ENCODE data around the gene NR1H4. TPM values are rescaled to one million over a fixed set of nuclear protein-coding genes. Genes with fewer than 3 reads are reported as not detected.
"Not testable (repeated sequence)": the region's sequence is repeated elsewhere in the genome, so short reads cannot be mapped to it uniquely, and the experiment has no call there.

Gene NR1H4
- total RNA-seq, 1 experiment from 2014 or later = not detected

DNA sequence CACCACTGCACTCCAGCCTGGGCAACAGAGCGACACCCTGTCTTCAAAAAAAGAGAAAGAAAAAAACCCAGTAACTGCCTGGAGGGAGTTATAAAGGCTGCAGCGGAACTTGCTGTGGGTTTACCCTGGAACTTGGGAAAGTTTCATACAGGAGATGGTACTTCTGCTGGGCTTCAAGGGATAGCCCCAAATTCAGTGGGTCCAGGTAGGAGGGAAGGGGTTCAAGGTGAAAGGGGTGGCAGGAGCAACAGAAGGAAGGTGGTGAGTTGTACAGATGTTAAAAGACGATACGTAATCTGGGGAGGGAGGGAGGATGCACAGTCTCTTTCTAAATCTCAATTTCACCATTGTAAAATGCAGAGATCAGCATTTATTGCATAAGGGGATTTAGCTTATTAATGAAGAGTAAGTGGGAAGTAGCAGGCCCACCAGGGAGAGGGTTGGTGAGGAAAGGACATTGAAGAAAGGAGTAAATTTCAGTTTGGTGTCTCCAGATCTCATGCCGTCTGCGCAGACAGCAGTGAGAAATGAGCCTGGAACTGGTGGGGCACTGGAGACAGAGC is 91.3 kb downstream of the NR1H4 start:
- DNase-seq (ENCODE audit: extremely low read depth, low read depth) = no peak

DNA sequence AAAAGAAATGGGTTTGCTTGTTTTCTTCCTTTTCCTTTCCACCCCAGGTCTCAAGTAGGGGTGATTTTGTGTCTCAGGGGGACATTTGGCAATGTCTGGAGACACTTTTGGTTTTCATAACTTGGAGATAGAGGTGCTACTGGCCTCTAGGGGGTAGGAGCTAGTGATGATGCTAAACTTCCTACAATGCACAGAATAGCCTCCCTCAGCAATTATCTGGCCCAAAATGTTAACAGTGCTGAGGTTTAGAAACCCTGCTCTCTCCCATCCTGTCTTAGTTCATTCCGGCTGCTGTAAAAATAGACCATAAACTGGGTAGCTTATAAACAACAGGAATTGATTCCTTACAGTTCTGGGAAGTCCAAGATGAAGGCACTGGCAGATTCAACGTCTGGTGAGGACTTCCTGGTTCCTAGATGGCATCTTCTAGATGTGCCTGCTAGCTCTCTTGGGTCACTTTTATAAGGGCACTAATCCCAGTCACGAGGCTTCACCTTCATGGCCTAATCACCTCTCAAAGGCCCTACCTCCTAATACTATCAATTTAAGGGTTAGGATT is 92.4 kb downstream of the NR1H4 start:
- DNase-seq (ENCODE audit: extremely low read depth, low read depth) = no peak

DNA sequence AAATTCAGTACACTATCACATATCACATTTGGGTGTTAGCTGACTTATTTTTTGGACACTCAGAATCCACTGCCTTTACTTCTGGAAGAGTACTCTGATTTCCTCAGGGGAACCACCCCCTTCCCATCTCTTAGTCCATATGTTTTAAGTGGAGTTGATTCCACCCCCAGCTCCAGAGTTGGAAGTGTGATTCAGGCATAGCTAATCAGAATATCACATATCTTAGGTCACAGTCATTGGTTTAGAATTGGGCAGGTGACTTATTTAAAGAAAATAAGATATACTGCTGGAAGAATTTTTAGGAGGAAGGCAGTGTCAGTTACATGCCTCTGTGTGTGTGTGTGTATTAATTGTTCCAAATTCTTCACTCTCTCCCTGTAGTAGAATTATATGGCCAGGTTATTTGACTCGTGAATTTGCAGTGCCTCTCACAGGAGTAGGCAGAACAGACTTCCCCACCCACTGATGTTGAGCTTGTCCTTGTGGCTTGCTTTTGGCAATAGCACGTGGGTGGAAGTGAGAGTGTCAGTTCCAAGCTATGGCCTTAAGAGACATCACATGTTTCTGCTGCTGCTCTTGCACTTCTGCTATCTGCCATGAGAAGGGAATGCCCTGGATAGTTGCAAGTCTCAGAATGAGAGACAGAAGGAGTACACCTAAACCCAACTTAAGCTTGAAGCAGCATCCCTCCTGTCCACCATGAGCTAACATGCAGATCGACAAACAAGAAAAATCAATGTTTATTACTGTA is 93.4 kb downstream of the NR1H4 start:
- DNase-seq (ENCODE audit: extremely low read depth, low read depth) = no peak

- no peak for DNase-seq (ENCODE audit: extremely low read depth, low read depth)
These were observed 94.3 kb downstream of the NR1H4 start for GRCh38 chr12:100567945-100568344.

DNA sequence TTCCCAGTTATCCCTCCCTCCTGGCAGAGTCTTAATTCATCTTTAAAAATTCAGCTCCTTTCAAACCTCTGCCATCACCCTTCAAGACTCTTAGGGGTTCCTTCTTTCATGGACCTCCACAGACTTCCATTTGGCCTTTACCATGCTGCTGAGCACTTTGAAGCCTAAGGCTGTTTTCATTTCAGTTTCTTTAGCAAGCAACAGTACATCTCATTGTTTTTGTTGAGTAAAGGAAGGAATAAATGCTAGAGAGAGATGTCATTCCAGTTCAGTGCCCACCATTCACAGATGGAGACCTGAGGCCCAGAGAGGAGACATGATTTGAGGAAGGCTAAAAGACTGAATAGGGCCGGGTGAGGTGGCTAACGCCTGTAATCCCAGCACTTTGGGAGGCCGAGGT is 98.5 kb downstream of the NR1H4 start:
- DNase-seq (ENCODE audit: extremely low read depth, low read depth) = no peak

- DNase-seq (ENCODE audit: extremely low read depth, low read depth) = peak; percentile 81
These were observed 99.9 kb downstream of the NR1H4 start, which contains the start of gene GAS2L3 for GRCh38 chr12:100573292-100574186. Gene GAS2L3 (plus strand): TSS chr12:100573684. CDS start chr12:100594905, 21,221 bp downstream.

- peak; percentile 9 for DNase-seq (ENCODE audit: extremely low read depth, low read depth)
These were observed 100.8 kb downstream of the NR1H4 start for GRCh38 chr12:100574187-100575074.

GRCh38 chr12:100576331-100577036 is 102.8 kb downstream of the NR1H4 start:
- peak; percentile 51 for DNase-seq (ENCODE audit: extremely low read depth, low read depth)

DNA sequence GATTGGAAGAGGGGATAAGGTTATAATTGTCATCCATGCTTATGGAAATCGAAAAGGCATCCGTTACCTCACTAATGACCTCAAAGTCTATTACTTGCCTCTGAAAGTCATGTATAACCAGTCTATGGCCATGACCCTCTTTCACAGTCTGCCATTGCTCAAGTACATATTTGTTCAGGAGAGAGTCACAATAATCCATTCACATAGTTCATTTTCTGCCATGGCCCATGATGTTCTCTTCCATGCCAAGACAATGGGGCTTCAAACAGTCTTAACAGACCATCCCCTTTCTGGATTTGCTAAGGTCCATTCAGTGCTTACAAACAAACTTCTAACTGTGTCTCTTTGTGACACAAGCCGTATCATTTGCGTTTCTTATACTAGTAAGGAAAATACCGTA is 105.3 kb downstream of the NR1H4 start:
- DNase-seq (ENCODE audit: extremely low read depth, low read depth) = no peak

DNA sequence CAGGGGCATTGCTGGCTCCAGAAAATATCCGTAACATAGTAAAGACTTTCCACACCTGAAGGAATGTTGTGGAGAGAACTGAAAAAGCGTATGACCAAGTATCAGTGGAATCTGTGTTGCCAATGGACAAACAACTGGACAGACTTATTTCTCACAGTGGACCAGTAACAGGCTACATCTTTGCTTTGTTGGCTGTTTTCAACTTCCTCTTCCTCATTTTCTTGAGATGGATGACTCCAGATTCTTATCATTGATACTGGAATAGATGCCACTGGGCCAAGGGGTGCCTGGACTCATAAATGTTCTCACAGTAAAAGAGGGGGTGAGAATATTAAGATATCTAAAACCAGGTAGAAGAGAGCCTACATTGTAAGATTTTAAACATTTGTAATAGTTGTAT is 106.2 kb downstream of the NR1H4 start:
- no peak for DNase-seq (ENCODE audit: extremely low read depth, low read depth)

GRCh38 chr12:100584256-100584655 is 110.6 kb downstream of the NR1H4 start:
- no peak for DNase-seq (ENCODE audit: extremely low read depth, low read depth)

DNA sequence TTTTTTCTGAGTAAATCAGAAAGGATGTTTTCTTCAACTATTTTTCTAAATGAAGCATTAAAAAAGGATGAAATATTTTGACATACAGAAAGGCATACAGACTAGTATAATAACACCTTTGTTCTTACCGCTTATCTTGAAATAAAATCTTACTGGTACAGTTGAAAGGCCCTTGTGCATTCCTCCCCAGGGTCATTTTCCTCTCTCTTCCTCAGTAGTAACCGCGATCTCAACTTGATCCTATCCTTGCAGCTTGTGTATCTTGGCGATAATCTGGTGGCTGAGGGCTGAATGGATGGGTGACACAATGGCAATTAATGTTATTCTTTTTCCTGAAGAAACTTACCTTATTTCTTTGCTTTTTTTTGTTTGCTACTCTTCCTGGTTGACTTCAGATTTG is 118.3 kb downstream of the NR1H4 start:
- DNase-seq (ENCODE audit: extremely low read depth, low read depth) = no peak

- DNase-seq (ENCODE audit: extremely low read depth, low read depth) = no peak
These were observed 119.8 kb downstream of the NR1H4 start for GRCh38 chr12:100593490-100593889.

GRCh38 chr12:100601626-100602025 is 128.0 kb downstream of the NR1H4 start:
- no peak for DNase-seq (ENCODE audit: extremely low read depth, low read depth)

DNA sequence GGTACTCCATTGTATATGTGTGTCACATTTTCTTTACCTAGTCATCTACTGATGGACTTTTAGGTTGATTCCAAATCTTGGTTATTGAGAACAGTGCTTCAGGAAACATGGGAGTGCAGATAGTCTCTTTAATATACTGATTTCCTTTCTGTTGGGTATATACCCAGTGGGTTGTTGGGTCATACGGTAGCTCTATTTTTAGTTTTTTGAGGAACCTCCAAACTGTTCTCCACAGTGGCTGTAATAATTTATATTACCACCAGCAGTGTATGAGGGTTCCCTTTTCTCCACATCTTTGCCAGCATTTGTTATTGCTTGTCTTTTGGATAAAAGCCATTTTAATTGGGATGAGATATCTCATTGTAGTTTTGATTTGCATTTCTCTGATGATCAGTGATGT is 129.3 kb downstream of the NR1H4 start:
- DNase-seq (ENCODE audit: extremely low read depth, low read depth) = not testable (repeated sequence)

GRCh38 chr12:100608776-100609175 is 135.1 kb downstream of the NR1H4 start:
- no peak for DNase-seq (ENCODE audit: extremely low read depth, low read depth)

DNA sequence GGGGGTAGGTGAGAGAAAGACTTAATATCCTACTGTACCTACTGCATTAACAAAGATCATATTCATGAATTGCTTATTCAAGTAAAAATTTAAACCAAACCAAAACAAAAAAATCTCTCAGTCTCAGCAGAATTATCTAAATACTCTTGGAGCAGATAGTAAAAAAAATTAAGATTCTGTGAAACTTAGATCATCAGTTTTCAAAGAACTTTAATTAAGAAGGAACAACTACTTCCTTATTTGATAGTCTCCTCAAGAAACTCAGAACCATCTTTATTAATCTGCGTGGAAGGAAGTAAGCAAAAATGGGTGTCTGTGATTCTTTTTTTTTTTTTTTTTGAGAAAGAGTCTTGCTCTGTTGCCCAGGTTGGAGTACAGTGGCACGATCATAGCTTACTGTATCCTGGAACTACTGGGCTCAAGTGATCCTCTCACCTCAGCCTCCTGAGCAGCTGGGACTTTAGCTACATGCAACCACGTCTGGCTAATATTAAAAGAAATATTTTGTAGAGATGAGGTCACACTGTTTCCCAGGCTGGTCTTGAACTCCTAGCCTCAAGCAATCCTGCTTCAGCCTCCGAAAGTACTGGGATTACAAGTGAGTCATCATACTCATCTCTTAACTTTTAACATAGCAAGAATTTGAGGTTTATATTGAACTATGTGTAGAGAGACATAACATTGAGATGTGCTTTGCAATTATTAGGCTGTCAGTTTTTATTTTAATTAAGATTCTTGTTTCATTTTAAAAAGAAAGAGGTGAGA is 137.2 kb downstream of the NR1H4 start:
- DNase-seq (ENCODE audit: extremely low read depth, low read depth) = no peak

- no peak for DNase-seq (ENCODE audit: extremely low read depth, low read depth)
These were observed 138.9 kb downstream of the NR1H4 start for GRCh38 chr12:100612606-100613005.

All from NCI-H460 (cell line).